ENCODE data around the gene HDAC9. TPM values are rescaled to one million over a fixed set of nuclear protein-coding genes. Genes with fewer than 3 reads are reported as not detected.

Gene HDAC9
- total RNA-seq, 4 donors from 2014 or later, result 54.8 to 96.2 (median 87.2) TPM

DNA sequence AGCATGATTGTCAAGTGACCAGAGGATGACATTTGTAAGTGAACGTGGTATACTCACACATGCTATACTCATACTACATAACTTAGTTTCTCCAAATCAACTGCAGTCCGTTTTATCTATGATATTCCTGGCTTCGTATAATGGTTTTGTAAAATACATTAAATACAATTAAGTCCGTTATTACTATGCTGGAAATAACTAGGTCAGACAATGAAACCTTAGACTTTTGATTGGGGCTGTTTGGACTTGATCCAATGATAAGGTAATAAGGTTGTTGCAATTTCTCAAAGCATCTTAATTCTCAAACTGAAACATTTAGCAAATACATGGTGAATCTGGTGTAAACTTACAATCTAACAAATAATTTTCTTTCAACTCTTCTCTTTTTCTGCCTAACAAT is 504.9 kb downstream of the HDAC9 start:
- no peak overlapping the region for H3K27ac ChIP-seq
- intact Hi-C loops (cut with DNase I; ENCODE audit: low total_unique reads), result no loop called here
- H3K4me1 ChIP-seq, result no peaks in the 10 kb centered on the region
- no peak for DNase-seq
- no peaks in the 10 kb centered on the region for H3K36me3 ChIP-seq
- no peak overlapping the region for H3K4me3 ChIP-seq
- H3K27me3 ChIP-seq, result no peaks in the 10 kb centered on the region
- no peak for TF ChIP-seq POLR2A (IDR thresholded peaks at IDR 0.05)
- TF ChIP-seq, protein P1, sequence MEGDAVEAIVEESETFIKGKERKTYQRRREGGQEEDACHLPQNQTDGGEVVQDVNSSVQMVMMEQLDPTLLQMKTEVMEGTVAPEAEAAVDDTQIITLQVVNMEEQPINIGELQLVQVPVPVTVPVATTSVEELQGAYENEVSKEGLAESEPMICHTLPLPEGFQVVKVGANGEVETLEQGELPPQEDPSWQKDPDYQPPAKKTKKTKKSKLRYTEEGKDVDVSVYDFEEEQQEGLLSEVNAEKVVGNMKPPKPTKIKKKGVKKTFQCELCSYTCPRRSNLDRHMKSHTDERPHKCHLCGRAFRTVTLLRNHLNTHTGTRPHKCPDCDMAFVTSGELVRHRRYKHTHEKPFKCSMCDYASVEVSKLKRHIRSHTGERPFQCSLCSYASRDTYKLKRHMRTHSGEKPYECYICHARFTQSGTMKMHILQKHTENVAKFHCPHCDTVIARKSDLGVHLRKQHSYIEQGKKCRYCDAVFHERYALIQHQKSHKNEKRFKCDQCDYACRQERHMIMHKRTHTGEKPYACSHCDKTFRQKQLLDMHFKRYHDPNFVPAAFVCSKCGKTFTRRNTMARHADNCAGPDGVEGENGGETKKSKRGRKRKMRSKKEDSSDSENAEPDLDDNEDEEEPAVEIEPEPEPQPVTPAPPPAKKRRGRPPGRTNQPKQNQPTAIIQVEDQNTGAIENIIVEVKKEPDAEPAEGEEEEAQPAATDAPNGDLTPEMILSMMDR (IDR thresholded peaks at IDR 0.05), result no peak
- H3K9me3 ChIP-seq, result no peaks in the 10 kb centered on the region

DNA sequence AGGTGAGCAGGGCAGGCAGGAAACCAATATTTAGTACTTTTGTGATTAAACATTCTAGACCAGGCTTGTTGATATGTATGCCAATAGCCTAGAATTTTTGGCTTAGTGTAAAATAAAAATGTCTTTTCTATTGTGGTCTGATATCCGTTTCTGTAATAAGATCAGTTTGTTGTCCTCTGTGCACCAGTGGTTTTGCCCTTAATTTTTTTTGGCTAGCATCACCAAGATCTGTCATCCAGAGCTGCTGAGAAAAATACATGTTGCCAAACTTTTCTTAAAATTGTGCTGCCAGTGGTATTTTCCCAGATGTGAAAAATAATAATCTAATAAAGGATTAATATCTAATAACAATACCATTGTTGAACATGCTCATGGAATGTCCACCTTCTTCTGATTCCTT is 506.3 kb downstream of the HDAC9 start:
- TF ChIP-seq, protein P1 (IDR thresholded peaks at IDR 0.05), result no peak
- no peak for TF ChIP-seq POLR2A (IDR thresholded peaks at IDR 0.05)
- Histone ChIP-seq H3K4me3 (no peak overlapping the region), H3K9me3 (no peaks in the 10 kb centered on the region), H3K27me3 (no peaks in the 10 kb centered on the region), H3K4me1 (no peaks in the 10 kb centered on the region), H3K36me3 (no peaks in the 10 kb centered on the region), H3K27ac (no peak overlapping the region)
- no peak for DNase-seq
- intact Hi-C loops (cut with DNase I; ENCODE audit: low total_unique reads), result no loop called here

DNA sequence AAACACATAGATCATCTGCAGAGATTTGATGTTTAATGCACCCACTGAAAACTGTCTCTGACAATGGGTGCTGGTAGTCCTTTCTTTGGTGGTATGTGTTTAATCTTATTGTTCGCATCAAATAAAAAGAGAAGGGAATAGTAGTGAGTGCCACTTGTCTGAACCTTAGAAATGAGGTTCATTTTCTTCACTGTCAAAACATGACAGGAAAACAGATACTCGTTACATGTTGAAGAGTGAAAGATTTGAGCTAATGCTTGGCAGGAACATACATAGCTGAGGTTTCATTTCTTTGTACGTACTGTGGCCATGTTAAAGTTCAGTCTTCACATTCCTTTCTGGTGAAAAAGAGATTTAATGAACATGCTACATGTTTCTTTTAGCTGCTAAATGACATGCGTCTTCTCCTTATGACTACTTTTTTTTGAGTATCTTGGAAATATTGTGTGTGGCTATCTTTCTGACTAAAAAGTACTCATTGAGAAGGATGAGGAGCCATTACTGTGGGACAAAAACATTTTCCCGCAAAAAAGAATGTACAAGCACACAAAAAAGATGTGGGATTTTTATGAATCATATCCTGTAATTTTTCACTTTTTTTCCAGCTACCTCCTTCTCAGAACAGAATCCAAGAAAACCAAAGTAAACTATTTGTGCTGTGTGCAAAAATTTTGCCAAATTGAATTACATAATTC is 513.8 kb downstream of the HDAC9 start:
- no peak for DNase-seq
- no peaks in the 10 kb centered on the region for H3K9me3 ChIP-seq
- intact Hi-C loops (cut with DNase I; ENCODE audit: low total_unique reads), result no loop called here
- H3K36me3 ChIP-seq, result no peaks in the 10 kb centered on the region
- no peak for TF ChIP-seq POLR2A (IDR thresholded peaks at IDR 0.05)
- TF ChIP-seq, protein P1 (IDR thresholded peaks at IDR 0.05), result no peak
- H3K4me3 ChIP-seq, result no peak overlapping the region
- no peak overlapping the region for H3K27ac ChIP-seq
- H3K4me1 ChIP-seq, result no peaks in the 10 kb centered on the region
- H3K27me3 ChIP-seq, result no peaks in the 10 kb centered on the region

- no peaks in the 10 kb centered on the region for H3K9me3 ChIP-seq
- intact Hi-C loops (cut with DNase I; ENCODE audit: low total_unique reads), result no loop called here
- H3K36me3 ChIP-seq, result no peaks in the 10 kb centered on the region
- no peak for DNase-seq
- TF ChIP-seq POLR2A (IDR thresholded peaks at IDR 0.05), result no peak
- TF ChIP-seq, protein P1 (IDR thresholded peaks at IDR 0.05), result no peak
- no peak overlapping the region for H3K27ac ChIP-seq
- no peaks in the 10 kb centered on the region for H3K27me3 ChIP-seq
- no peaks in the 10 kb centered on the region for H3K4me1 ChIP-seq
- no peak overlapping the region for H3K4me3 ChIP-seq
Observed at GRCh38 chr7:19009936-19010280, 514.4 kb downstream of the HDAC9 start.

GRCh38 chr7:19011212-19011611 is 515.7 kb downstream of the HDAC9 start:
- DNase-seq, result no peak
- no peak overlapping the region for H3K27ac ChIP-seq
- no peaks in the 10 kb centered on the region for H3K27me3 ChIP-seq
- H3K4me3 ChIP-seq, result no peak overlapping the region
- no peaks in the 10 kb centered on the region for H3K9me3 ChIP-seq
- intact Hi-C loops (cut with DNase I; ENCODE audit: low total_unique reads), result no loop called here
- H3K36me3 ChIP-seq, result no peaks in the 10 kb centered on the region
- no peaks in the 10 kb centered on the region for H3K4me1 ChIP-seq
- TF ChIP-seq, protein P1 (IDR thresholded peaks at IDR 0.05), result no peak
- TF ChIP-seq POLR2A (IDR thresholded peaks at IDR 0.05), result no peak
